Renal cortex interstitium (tissue), 11 donors: ENCODE results near the gene LAMC2. TPM values are rescaled to one million over a fixed set of nuclear protein-coding genes. Genes with fewer than 3 reads are reported as not detected.
"Not testable (repeated sequence)": the region's sequence is repeated elsewhere in the genome, so short reads cannot be mapped to it uniquely, and the experiment has no call there.

Experiments used
- DNase-seq, 11 donors: peaks; one replicate each; pipeline ENCODE4 v3.0.0-alpha.2; 2013; ENCODE audit warnings: low read depth in 9 of 11, low spot score in 4 of 11; ENCODE audit errors: extremely low read depth in 1 of 11
- polyA plus RNA-seq, 3 donors: library from polyadenylated mRNA; unstranded; fragments of 120-200 nt; gene quantifications; one replicate each; pipeline ENCODE4 v1.2.1, GENCODE V29; 2013; ENCODE audit not compliant: insufficient read length in 3 of 3

Gene LAMC2
- polyA plus RNA-seq, 3 donors, result 4.8 to 7.4 (median 6.0) TPM

GRCh38 chr1:183247484-183247883 lies 61.4 kb downstream of the LAMC2 start:
- no peak for DNase-seq

- no peak for DNase-seq
These were observed 61.9 kb downstream of the LAMC2 start for GRCh38 chr1:183247931-183248330.

GRCh38 chr1:183248989-183249691 lies 63.1 kb downstream of the LAMC2 start:
- no peak for DNase-seq

- DNase-seq, result no peak
These were observed 63.9 kb downstream of the LAMC2 start for GRCh38 chr1:183249941-183250452.

- DNase-seq, result no peak
These were observed 65.3 kb downstream of the LAMC2 start for GRCh38 chr1:183251101-183251958.

GRCh38 chr1:183251959-183252450 lies 65.9 kb downstream of the LAMC2 start:
- no peak for DNase-seq

- DNase-seq, result no peak
These were observed 69.0 kb downstream of the LAMC2 start for GRCh38 chr1:183255073-183255472.

- DNase-seq, result no peak
These were observed 73.9 kb downstream of the LAMC2 start for GRCh38 chr1:183259924-183260323.

- no peak for DNase-seq
These were observed 76.7 kb downstream of the LAMC2 start for GRCh38 chr1:183262628-183263200.

GRCh38 chr1:183263886-183264602 lies 78.0 kb downstream of the LAMC2 start:
- DNase-seq, result no peak

- no peak for DNase-seq
These were observed 81.8 kb downstream of the LAMC2 start for GRCh38 chr1:183267646-183268431.

GRCh38 chr1:183270541-183271141 lies 84.6 kb downstream of the LAMC2 start:
- DNase-seq, result no peak

GRCh38 chr1:183272390-183272848 lies 86.4 kb downstream of the LAMC2 start:
- no peak for DNase-seq

- DNase-seq, result no peak
These were observed 87.2 kb downstream of the LAMC2 start for GRCh38 chr1:183273300-183273699.

GRCh38 chr1:183273984-183274383 lies 87.9 kb downstream of the LAMC2 start:
- not testable (repeated sequence) for DNase-seq

- no peak for DNase-seq
These were observed 88.8 kb downstream of the LAMC2 start for GRCh38 chr1:183274836-183275235.

- DNase-seq, result no peak
These were observed 89.3 kb downstream of the LAMC2 start for GRCh38 chr1:183275322-183275721.
